Stimulated activated memory B cell treated with anti-CD40 and anti-IgM and Interleukin-4, amounts not matched to agents 10 μg/mL and 1 μg/mL and 100 μg/mL, for 72 hours (primary cell): ENCODE measurements around the gene CXXC1.
"Not testable (repeated sequence)": the region's sequence is repeated elsewhere in the genome, so short reads cannot be mapped to it uniquely, and the experiment has no call there.

Experiments
- ATAC-seq: fragments of 150-1000 bp; cut with Tn5 transposase; 2 replicates; pipeline ENCODE4 v1.10.0; 2021
- H3K27ac Mint-ChIP-seq: one replicate; pipeline ENCODE4 v1.8.0; 2022; ENCODE audit warnings: mild to moderate bottlenecking, mixed read lengths
- H3K27me3 Mint-ChIP-seq: one replicate; pipeline ENCODE4 v1.8.0; 2022; ENCODE audit warnings: mixed read lengths
- H3K36me3 Mint-ChIP-seq: one replicate; pipeline ENCODE4 v1.8.0; 2022; ENCODE audit warnings: mixed read lengths
- H3K4me1 Mint-ChIP-seq: one replicate; pipeline ENCODE4 v1.8.0; 2022; ENCODE audit warnings: mixed read lengths
- H3K4me3 Mint-ChIP-seq: one replicate; pipeline ENCODE4 v1.8.0; 2022; ENCODE audit warnings: mild to moderate bottlenecking, moderate library complexity, mixed read lengths
- H3K9me3 Mint-ChIP-seq: one replicate; pipeline ENCODE4 v1.8.0; 2022; ENCODE audit warnings: mixed read lengths

Gene CXXC1

DNA sequence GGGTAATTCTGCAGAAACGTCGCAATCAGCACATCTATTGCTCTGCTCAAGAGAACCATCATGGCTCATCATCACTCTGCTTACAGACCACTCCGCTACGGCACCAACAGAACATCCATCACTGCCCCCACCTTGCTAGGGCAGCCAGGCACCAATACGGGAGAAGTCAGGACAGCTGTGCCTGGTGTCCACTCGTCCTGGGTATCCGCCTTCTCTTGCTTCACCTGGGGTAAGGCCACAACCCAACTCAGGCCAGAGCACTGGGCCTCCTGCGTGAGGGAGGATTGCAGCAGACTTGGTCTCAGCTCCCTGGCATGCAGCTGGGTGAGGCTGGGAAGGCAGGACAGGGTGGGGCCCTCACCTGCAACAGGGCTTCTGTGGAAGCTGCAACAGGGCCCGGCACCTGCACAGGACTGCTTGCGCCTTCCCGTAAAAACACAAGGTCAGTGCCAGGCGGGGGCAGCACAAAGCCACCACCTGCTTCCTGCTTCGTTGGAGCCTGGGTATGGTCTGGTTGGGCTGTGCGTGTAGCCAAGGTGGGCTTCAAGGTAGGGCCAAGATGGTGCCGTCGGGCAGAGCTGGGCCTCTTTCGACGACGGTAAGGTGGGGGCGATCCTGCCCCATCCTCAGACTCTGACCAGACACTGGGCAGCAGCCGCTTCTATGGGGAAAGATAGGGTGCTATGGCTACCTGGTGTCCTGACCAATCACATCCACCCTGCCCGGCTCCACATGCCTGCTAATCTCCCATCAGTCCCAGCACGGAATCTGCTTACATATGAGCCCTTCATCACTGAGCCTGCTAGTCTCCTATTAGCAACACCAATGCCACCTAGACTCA lies 14.1 kb downstream of the CXXC1 start:
- no peaks in the 10 kb centered on the region for H3K9me3 Mint-ChIP-seq
- H3K4me1 Mint-ChIP-seq: peaks cover 4% of the 10 kb centered on the region
- no peak overlapping the region for H3K27ac Mint-ChIP-seq
- peaks cover 65% of the 10 kb centered on the region for H3K36me3 Mint-ChIP-seq
- ATAC-seq: no peak
- H3K27me3 Mint-ChIP-seq: no peaks in the 10 kb centered on the region
- no peak overlapping the region for H3K4me3 Mint-ChIP-seq

DNA sequence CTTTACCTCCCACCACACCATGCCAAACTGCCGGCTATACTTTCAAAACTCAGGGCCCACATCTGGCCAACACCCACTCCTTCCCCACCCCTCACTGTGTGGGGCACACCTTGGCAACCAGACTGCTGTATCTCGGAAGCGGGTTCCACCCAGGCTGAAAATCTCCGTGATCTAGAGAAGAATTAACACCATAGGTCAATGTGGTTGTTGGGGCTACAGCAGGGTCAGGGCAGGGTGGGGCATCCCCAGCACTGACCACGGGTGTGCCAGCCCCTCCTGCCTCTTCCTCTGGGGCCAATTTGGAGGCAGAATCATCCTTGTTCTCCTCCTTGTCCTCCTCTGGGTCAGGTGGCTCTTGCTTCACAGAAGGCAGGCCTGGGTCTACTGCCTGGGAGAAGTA lies 14.9 kb downstream of the CXXC1 start:
- Mint-ChIP-seq H3K27me3 (no peaks in the 10 kb centered on the region), H3K4me3 (no peak overlapping the region), H3K36me3 (peaks cover 65% of the 10 kb centered on the region), H3K27ac (no peak overlapping the region), H3K4me1 (peaks cover 11% of the 10 kb centered on the region), H3K9me3 (no peaks in the 10 kb centered on the region)
- ATAC-seq: no peak

GRCh38 chr18:50268022-50268747 lies 19.3 kb downstream of the CXXC1 start:
- Mint-ChIP-seq H3K9me3 (no peaks in the 10 kb centered on the region), H3K4me3 (peak overlapping the region; percentile 96), H3K27me3 (no peaks in the 10 kb centered on the region), H3K36me3 (peaks cover 27% of the 10 kb centered on the region), H3K27ac (peak overlapping the region; percentile 85), H3K4me1 (peaks cover 32% of the 10 kb centered on the region)
- peak; percentile 88 for ATAC-seq

DNA sequence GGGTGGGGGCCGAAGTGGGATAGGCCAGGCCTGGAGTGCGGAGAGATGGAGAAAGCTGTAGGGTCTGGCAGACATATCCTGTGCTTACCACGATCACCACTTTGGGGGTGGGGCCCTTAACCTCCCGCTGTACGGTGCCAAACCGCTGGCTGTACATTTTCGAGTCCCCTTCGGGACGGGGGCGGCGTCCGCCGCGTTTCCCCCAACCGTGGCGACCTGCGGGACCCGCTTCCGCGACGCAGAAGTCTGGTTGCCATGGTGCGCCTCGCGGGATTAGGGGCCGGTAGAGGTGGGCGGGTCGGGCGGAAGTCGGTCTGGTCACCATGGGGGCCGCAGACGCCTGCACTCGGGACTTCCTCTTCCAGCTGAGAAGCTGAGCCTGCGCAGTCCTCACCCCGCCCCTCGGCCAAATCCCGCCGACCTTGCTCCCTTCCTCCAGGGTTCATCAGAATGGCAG lies 21.2 kb downstream of the CXXC1 start, which contains the start of gene CFAP53:
Gene CFAP53, minus strand, starts transcription at position 248 of the 457 bp plus-strand sequence. Its CDS starts 91 bp downstream, at position 157.
- Mint-ChIP-seq H3K27ac (peak within 1 kb of the TSS; percentile 85), H3K4me3 (peak within 1 kb of the TSS; percentile 96), H3K36me3 (peaks cover 10% of the 10 kb centered on the region)

DNA sequence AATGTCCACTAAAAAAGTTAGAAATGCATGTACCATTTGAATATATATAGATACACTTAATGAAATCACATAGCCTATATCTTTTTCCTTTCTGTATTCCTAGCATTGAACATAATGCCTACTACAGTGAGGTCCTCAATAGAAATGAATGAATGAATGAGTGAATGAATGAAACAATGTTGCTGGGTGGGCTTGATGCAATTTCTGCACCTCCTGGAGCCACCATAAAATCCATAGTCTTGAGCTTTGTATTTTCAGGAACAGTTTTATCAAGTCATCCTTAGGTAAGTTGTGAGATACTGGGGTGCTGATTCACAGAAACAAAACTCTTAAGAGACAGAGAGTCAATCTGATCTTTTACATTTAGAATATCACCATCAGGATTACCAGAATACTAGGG lies 24.5 kb downstream of the CXXC1 start:
- Mint-ChIP-seq H3K4me3 (no peak overlapping the region), H3K27ac (no peak overlapping the region), H3K27me3 (no peaks in the 10 kb centered on the region), H3K36me3 (peaks cover 5% of the 10 kb centered on the region), H3K9me3 (no peaks in the 10 kb centered on the region), H3K4me1 (peaks cover 24% of the 10 kb centered on the region)
- no peak for ATAC-seq

More for the DNA sequence above, 21.2 kb downstream of the CXXC1 start, which contains the start of gene CFAP53:
- peaks cover 32% of the 10 kb centered on the region for H3K4me1 Mint-ChIP-seq
- H3K9me3 Mint-ChIP-seq: no peaks in the 10 kb centered on the region
- no peaks in the 10 kb centered on the region for H3K27me3 Mint-ChIP-seq
- ATAC-seq: peak; percentile 92

DNA sequence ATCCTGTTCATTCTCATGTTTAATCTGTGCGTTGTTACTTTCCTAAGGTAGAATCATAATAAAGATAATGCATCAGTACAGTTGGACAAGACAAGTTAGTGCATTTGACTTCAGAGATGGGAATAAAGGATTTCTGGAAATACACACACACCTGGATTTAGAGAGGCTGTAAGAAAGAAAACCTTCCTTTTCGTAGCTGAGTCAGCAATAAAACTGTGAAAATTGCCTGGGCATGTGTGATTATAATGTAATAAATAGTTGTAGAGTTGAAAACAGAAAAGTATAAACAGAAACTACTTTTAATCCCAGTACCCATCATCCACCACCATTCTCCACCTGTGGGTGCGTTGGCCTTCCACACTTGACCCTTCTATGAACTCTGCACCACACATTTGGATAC lies 36.6 kb downstream of the CXXC1 start:
- peaks cover 7% of the 10 kb centered on the region for H3K27me3 Mint-ChIP-seq
- ATAC-seq: no peak
- H3K36me3 Mint-ChIP-seq: no peaks in the 10 kb centered on the region
- H3K4me1 Mint-ChIP-seq: no peaks in the 10 kb centered on the region
- H3K9me3 Mint-ChIP-seq: no peaks in the 10 kb centered on the region
- no peak overlapping the region for H3K27ac Mint-ChIP-seq
- H3K4me3 Mint-ChIP-seq: no peak overlapping the region

DNA sequence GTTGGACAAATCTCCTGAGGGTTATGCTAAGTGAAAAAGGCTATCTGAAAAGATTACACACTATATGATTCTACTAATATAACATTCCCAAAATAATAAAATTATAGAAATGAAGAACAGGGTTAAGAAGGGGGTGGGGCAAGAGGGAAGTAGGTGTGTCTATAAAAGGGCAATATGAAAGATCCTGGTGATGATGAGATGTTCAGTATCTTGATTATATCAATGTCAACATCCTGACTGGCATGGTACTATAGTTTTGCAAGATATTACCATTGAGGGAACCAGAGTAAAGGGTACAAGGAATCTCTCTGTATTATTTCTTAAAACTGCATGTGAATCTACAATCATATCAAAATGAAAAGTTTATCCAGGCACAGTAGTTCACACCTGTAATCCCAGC lies 37.9 kb downstream of the CXXC1 start:
- no peak for ATAC-seq
- Mint-ChIP-seq H3K4me1 (no peaks in the 10 kb centered on the region), H3K4me3 (no peak overlapping the region), H3K9me3 (no peaks in the 10 kb centered on the region), H3K27ac (no peak overlapping the region), H3K27me3 (peaks cover 7% of the 10 kb centered on the region), H3K36me3 (no peaks in the 10 kb centered on the region)

DNA sequence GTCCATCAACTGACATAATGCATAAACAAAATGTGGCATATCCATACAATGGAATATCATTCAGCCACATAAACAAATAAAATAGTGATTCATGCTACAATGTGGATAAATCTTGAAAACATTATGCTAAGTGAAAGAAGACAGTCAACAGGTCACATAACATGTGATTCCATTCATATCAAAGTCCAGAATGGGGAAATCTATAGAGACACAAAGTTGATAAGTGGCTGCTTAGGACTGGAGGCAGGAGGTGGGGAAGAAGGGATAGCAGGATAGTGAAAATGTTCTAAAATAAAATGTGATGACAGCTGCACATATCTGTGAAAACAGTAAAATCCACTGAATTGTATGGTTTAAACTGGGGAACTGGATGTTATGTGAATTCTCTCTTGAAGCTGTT lies 39.9 kb downstream of the CXXC1 start:
- Mint-ChIP-seq H3K4me1 (no peaks in the 10 kb centered on the region), H3K4me3 (no peak overlapping the region), H3K9me3 (peaks cover 3% of the 10 kb centered on the region), H3K36me3 (no peaks in the 10 kb centered on the region), H3K27me3 (peaks cover 7% of the 10 kb centered on the region), H3K27ac (no peak overlapping the region)
- no peak for ATAC-seq

- not testable (repeated sequence) for H3K4me3 Mint-ChIP-seq, ATAC-seq, H3K27me3 Mint-ChIP-seq, H3K4me1 Mint-ChIP-seq, H3K27ac Mint-ChIP-seq
- Mint-ChIP-seq H3K9me3 (peaks cover 16% of the 10 kb centered on the region), H3K36me3 (peaks cover 14% of the 10 kb centered on the region)
Measured at GRCh38 chr18:50241768-50242167, 45.7 kb downstream of the CXXC1 start.

GRCh38 chr18:50240080-50240563 lies 47.4 kb downstream of the CXXC1 start:
- Mint-ChIP-seq H3K9me3 (peaks cover 16% of the 10 kb centered on the region), H3K27me3 (peaks cover 9% of the 10 kb centered on the region), H3K27ac (no peak overlapping the region), H3K4me3 (no peak overlapping the region), H3K4me1 (peaks cover 7% of the 10 kb centered on the region), H3K36me3 (peaks cover 14% of the 10 kb centered on the region)
- no peak for ATAC-seq

GRCh38 chr18:50232419-50232818 lies 55.1 kb downstream of the CXXC1 start:
- Mint-ChIP-seq H3K4me1 (peaks cover 7% of the 10 kb centered on the region), H3K4me3 (no peak overlapping the region), H3K27ac (no peak overlapping the region), H3K9me3 (no peaks in the 10 kb centered on the region), H3K27me3 (peaks cover 39% of the 10 kb centered on the region), H3K36me3 (no peaks in the 10 kb centered on the region)
- ATAC-seq: no peak
